ENCODE measurements around the gene MBNL2.

MBNL2 gene

GRCh38 chr13:97324115-97324514, 102.0 kb downstream of the MBNL2 start:
- no peaks in the 10 kb centered on the region for H3K9me2 ChIP-seq (replicated peaks; ENCODE audit: control insufficient read depth, low read length)
- no peak overlapping the region for H3K4me2 ChIP-seq (ENCODE audit: low read length)
- TF ChIP-seq EZH2phosphoT487 (IDR thresholded peaks at IDR 0.05; ENCODE audit: borderline replicate concordance, low read length) = no peak
- TF ChIP-seq CTCF (IDR thresholded peaks at IDR 0.05; ENCODE audit: low read depth, low read length, poor library complexity, severe bottlenecking) = no peak
- no peak overlapping the region for H3K27ac ChIP-seq (ENCODE audit: low read depth, low read length)
- no peak overlapping the region for H3K4me3 ChIP-seq (ENCODE audit: low read length)
- no peaks in the 10 kb centered on the region for H4K20me1 ChIP-seq (ENCODE audit: control insufficient read depth, insufficient read depth, low read depth, low read length)
- H3K4me1 ChIP-seq (ENCODE audit: control insufficient read depth, low read length) = no peaks in the 10 kb centered on the region
- H3K79me2 ChIP-seq (ENCODE audit: control insufficient read depth, low read length) = no peaks in the 10 kb centered on the region
- no peaks in the 10 kb centered on the region for H3F3A ChIP-seq (ENCODE audit: control insufficient read depth, insufficient read depth)
- H3K27me3 ChIP-seq (ENCODE audit: control insufficient read depth, low read length) = no peaks in the 10 kb centered on the region
- no peaks in the 10 kb centered on the region for H3K36me3 ChIP-seq (ENCODE audit: control insufficient read depth, low read length)
- no peaks in the 10 kb centered on the region for H3K9me3 ChIP-seq (ENCODE audit: control insufficient read depth, insufficient read depth, low read length)

GRCh38 chr13:97325738-97326137, 103.6 kb downstream of the MBNL2 start:
- H3F3A ChIP-seq (ENCODE audit: control insufficient read depth, insufficient read depth) = no peaks in the 10 kb centered on the region
- H4K20me1 ChIP-seq (ENCODE audit: control insufficient read depth, insufficient read depth, low read depth, low read length) = no peaks in the 10 kb centered on the region
- H3K9me2 ChIP-seq (replicated peaks; ENCODE audit: control insufficient read depth, low read length) = no peaks in the 10 kb centered on the region
- no peaks in the 10 kb centered on the region for H3K27me3 ChIP-seq (ENCODE audit: control insufficient read depth, low read length)
- TF ChIP-seq EZH2phosphoT487 (IDR thresholded peaks at IDR 0.05; ENCODE audit: borderline replicate concordance, low read length) (no peak), CTCF (IDR thresholded peaks at IDR 0.05; ENCODE audit: low read depth, low read length, poor library complexity, severe bottlenecking) (no peak)
- no peaks in the 10 kb centered on the region for H3K79me2 ChIP-seq (ENCODE audit: control insufficient read depth, low read length)
- no peak overlapping the region for H3K27ac ChIP-seq (ENCODE audit: low read depth, low read length)
- no peaks in the 10 kb centered on the region for H3K4me1 ChIP-seq (ENCODE audit: control insufficient read depth, low read length)
- H3K36me3 ChIP-seq (ENCODE audit: control insufficient read depth, low read length) = no peaks in the 10 kb centered on the region
- no peak overlapping the region for H3K4me3 ChIP-seq (ENCODE audit: low read length)
- H3K9me3 ChIP-seq (ENCODE audit: control insufficient read depth, insufficient read depth, low read length) = no peaks in the 10 kb centered on the region
- H3K4me2 ChIP-seq (ENCODE audit: low read length) = no peak overlapping the region

DNA sequence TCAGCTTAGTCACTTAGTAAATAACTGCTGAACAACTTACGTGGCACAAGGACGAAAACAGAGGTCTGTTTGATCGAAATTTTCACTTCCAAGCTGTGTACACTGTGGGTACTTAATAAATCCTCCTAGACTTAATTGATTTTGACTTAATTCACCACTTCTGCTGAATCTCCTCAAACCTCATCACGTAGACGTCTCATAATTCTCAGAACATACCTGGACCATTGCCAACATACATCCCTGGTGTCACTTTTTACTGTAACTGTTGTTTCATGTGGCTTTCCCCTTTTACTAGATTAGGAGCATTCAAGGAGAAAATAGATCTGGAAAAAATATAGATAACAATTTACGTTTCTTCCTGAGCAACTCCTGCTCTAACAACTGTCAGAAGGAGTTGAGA, 105.0 kb downstream of the MBNL2 start:
- Histone ChIP-seq H3K27ac (ENCODE audit: low read depth, low read length) (no peak overlapping the region), H3F3A (ENCODE audit: control insufficient read depth, insufficient read depth) (no peaks in the 10 kb centered on the region), H3K36me3 (ENCODE audit: control insufficient read depth, low read length) (no peaks in the 10 kb centered on the region), H3K79me2 (ENCODE audit: control insufficient read depth, low read length) (no peaks in the 10 kb centered on the region), H3K9me2 (replicated peaks; ENCODE audit: control insufficient read depth, low read length) (no peaks in the 10 kb centered on the region), H3K4me3 (ENCODE audit: low read length) (no peak overlapping the region), H3K9me3 (ENCODE audit: control insufficient read depth, insufficient read depth, low read length) (no peaks in the 10 kb centered on the region), H3K27me3 (ENCODE audit: control insufficient read depth, low read length) (no peaks in the 10 kb centered on the region), H3K4me1 (ENCODE audit: control insufficient read depth, low read length) (no peaks in the 10 kb centered on the region), H4K20me1 (ENCODE audit: control insufficient read depth, insufficient read depth, low read depth, low read length) (no peaks in the 10 kb centered on the region), H3K4me2 (ENCODE audit: low read length) (no peak overlapping the region)
- TF ChIP-seq EZH2phosphoT487 (IDR thresholded peaks at IDR 0.05; ENCODE audit: borderline replicate concordance, low read length) (no peak), CTCF (IDR thresholded peaks at IDR 0.05; ENCODE audit: low read depth, low read length, poor library complexity, severe bottlenecking) (no peak)

All from DOHH2 (cell line).